Transverse colon (tissue), 4 donors: ENCODE measurements around the gene OAS2. TPM values are rescaled to one million over a fixed set of nuclear protein-coding genes. Genes with fewer than 3 reads are reported as not detected.
A peak's percentile ranks its signal among the peaks of the same experiment; 100 is the strongest.

Experiments
- DNase-seq: peaks from one replicate; pipeline ENCODE4 v3.0.0-alpha.2; 2019
- H3K27ac ChIP-seq, 4 donors: fragments of 200-600 bp; sonication (generic); 2 replicates each; pipeline ENCODE4 v1.5.1; 2016 to 2018; ENCODE audit warnings: inconsistent platforms in 4 of 4
- H3K27me3 ChIP-seq: fragments of 200-600 bp; sonication (generic); 2 replicates; pipeline ENCODE4 v1.5.1; 2017; ENCODE audit warnings: inconsistent platforms
- H3K36me3 ChIP-seq, 4 donors: fragments of 200-600 bp; sonication (generic); 2 replicates each; pipeline ENCODE4 v1.5.1; 2017 to 2019; ENCODE audit warnings: inconsistent platforms in 4 of 4
- H3K4me1 ChIP-seq, 4 donors: fragments of 200-600 bp; sonication (generic); 2 replicates each; pipeline ENCODE4 v1.5.1; 2017 to 2020; ENCODE audit warnings: inconsistent platforms in 4 of 4
- H3K4me3 ChIP-seq, 4 donors: fragments of 200-600 bp; sonication (generic); 1 replicate in 1 of 4; 2 replicates in 3 of 4; pipeline versions ENCODE4 v1.5.1 to v1.6.1; 2017 to 2019; ENCODE audit warnings: inconsistent platforms in 4 of 4
- H3K9me3 ChIP-seq, 2 donors: fragments of 200-600 bp; sonication (generic); 2 replicates each; pipeline ENCODE4 v1.5.1; 2017 to 2019; ENCODE audit warnings: inconsistent platforms in 2 of 2
- EP300 ChIP-seq: sonication (generic); formaldehyde crosslinking; IDR thresholded peaks from one replicate; pipeline ENCODE4 v1.6.1; 2017; ENCODE audit warnings: antibody characterized with exemption, low read depth
- POLR2A ChIP-seq: fragments of 450-650 bp; IDR thresholded peaks from one replicate; pipeline ENCODE4 v1.6.1; 2016; ENCODE audit warnings: antibody characterized with exemption, mild to moderate bottlenecking, moderate library complexity
- POLR2AphosphoS5 ChIP-seq, 3 donors: sonication (generic); formaldehyde crosslinking; IDR thresholded peaks; one replicate each; pipeline ENCODE4 v1.6.1; 2016; ENCODE audit warnings: antibody characterized with exemption in 3 of 3
- WGBS, 2 donors: methylation state at CpG; one replicate each; pipeline ENCODE4 v1.1.5; 2018; ENCODE audit warnings: low coverage in 1 of 2; 5-methylcytosine and 5-hydroxymethylcytosine counted together
- in situ Hi-C, 4 donors: fragments of 200-750 bp; cut with MboI; loops; one replicate each; pipeline versions ENCODE4 v1.15.0 to v1.15.1; 2017; ENCODE audit warnings: low sequenced_read_pairs in 3 of 4, low pct_ligation_motif_present in 1 of 4, low pct_unique_long_range_greater_than_20kb in 1 of 4
- intact Hi-C: fragments of 100-400 bp; cut with DNase I; formaldehyde crosslinking; loops from one replicate; pipeline ENCODE4 v1.15.1; 2023; ENCODE audit warnings: low total_unique reads
- total RNA-seq, 4 donors: library from RNA; depleted of rRNA; stranded (reverse); fragments of >200 nt; gene quantifications; one replicate each; pipeline ENCODE4 v1.1.0, GENCODE V29; 2016
- TF ChIP-seq, protein P1 (sequence below), 5 experiments: fragments of 200-600 bp in 3 of 5; fragments of 450-650 bp in 2 of 5; sonication (generic) in 3 of 5; IDR thresholded peaks; 1 replicate in 2 of 5; 2 replicates in 3 of 5; pipeline ENCODE4 v1.5.1; 2016 to 2017; ENCODE audit warnings: antibody characterized with exemption in 5 of 5, inconsistent platforms in 3 of 5, mild to moderate bottlenecking in 2 of 5, moderate library complexity in 1 of 5

The OAS2 gene
- total RNA-seq, 4 donors from 2014 or later: 2.0 to 5.1 (median 3.5) TPM

DNA sequence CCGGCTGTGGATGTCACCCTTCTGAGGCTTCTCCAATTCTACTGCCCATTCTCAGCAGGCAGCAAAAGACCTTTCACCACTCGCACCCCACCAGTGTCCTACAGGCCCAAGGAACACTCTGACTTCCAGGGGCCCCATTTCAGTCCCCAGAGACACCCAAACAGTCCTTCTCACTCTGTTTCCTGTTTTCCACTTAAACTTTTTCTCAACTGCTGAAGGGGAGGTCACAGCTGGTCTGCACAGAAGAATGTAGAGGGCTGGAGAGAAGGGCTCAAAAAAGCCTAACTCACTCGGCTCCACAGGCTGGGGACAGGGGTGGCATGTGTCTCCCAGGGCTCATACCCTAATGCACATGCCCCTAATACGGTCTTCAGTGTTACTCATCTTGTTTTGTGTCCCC is 74.0 kb downstream of the OAS2 start:
- Histone ChIP-seq H3K4me1 (peaks cover 0 to 12% (median 10%) of the 10 kb centered on the region in 4 donors), H3K36me3 (no peaks in the 10 kb centered on the region), H3K4me3 (no peak overlapping the region), H3K27me3 (peaks cover 35% of the 10 kb centered on the region), H3K27ac (no peak overlapping the region), H3K9me3 (no peaks in the 10 kb centered on the region)
- WGBS, 2 donors: 25 to 69% methylated on average over 1 to 4 of the region's 4 CpGs
- TF ChIP-seq, protein P1, sequence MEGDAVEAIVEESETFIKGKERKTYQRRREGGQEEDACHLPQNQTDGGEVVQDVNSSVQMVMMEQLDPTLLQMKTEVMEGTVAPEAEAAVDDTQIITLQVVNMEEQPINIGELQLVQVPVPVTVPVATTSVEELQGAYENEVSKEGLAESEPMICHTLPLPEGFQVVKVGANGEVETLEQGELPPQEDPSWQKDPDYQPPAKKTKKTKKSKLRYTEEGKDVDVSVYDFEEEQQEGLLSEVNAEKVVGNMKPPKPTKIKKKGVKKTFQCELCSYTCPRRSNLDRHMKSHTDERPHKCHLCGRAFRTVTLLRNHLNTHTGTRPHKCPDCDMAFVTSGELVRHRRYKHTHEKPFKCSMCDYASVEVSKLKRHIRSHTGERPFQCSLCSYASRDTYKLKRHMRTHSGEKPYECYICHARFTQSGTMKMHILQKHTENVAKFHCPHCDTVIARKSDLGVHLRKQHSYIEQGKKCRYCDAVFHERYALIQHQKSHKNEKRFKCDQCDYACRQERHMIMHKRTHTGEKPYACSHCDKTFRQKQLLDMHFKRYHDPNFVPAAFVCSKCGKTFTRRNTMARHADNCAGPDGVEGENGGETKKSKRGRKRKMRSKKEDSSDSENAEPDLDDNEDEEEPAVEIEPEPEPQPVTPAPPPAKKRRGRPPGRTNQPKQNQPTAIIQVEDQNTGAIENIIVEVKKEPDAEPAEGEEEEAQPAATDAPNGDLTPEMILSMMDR (IDR thresholded peaks at IDR 0.05): no peak
- TF ChIP-seq EP300: no peak
- no peak for TF ChIP-seq POLR2AphosphoS5 (IDR thresholded peaks at IDR 0.05)
- no peak for TF ChIP-seq POLR2A
- in situ Hi-C loops (no loop called here), intact Hi-C loops (loop anchor here (10.0 kb wide), 1 partner anchor 112 kb away; no protein-coding TSS in a partner anchor)
- DNase-seq: no peak

DNA sequence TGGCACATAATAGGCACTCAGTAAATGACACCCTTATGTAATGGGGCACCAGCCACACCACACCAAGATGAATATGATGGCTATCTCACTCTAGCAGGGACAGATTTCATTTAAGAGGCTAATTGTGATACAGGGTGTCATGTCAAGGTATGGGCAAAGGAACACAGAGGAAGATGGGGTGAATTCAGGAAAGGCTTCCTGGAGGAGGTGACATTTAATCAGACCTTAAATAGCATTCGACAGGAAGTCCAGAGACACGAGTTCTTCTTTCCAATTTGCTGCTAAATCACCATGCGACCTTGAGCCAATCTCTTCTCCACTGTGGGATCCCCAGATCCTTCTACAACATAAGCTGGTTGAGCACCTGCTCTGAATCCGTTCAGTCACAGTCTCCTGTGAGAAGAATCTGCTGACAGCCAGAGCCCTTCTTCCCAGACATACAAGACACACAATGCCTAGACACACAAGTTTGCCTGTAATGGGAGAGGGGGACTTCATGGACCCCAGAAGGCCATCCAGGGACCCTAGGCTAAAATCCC is 76.7 kb downstream of the OAS2 start:
- Histone ChIP-seq H3K36me3 (no peaks in the 10 kb centered on the region), H3K27me3 (peaks cover 48% of the 10 kb centered on the region), H3K27ac (no peak overlapping the region), H3K4me1 (peaks cover 0 to 15% (median 12%) of the 10 kb centered on the region in 4 donors), H3K4me3 (no peak overlapping the region), H3K9me3 (no peaks in the 10 kb centered on the region)
- 66 to 73% methylated on average over 3 to 4 of the region's 4 CpGs for WGBS, 2 donors
- DNase-seq: no peak
- TF ChIP-seq POLR2A: no peak
- TF ChIP-seq, protein P1 (IDR thresholded peaks at IDR 0.05): no peak
- intact Hi-C loops (loop anchor here (10.0 kb wide), 1 partner anchor 110 kb away; no protein-coding TSS in a partner anchor), in situ Hi-C loops (no loop called here)

DNA sequence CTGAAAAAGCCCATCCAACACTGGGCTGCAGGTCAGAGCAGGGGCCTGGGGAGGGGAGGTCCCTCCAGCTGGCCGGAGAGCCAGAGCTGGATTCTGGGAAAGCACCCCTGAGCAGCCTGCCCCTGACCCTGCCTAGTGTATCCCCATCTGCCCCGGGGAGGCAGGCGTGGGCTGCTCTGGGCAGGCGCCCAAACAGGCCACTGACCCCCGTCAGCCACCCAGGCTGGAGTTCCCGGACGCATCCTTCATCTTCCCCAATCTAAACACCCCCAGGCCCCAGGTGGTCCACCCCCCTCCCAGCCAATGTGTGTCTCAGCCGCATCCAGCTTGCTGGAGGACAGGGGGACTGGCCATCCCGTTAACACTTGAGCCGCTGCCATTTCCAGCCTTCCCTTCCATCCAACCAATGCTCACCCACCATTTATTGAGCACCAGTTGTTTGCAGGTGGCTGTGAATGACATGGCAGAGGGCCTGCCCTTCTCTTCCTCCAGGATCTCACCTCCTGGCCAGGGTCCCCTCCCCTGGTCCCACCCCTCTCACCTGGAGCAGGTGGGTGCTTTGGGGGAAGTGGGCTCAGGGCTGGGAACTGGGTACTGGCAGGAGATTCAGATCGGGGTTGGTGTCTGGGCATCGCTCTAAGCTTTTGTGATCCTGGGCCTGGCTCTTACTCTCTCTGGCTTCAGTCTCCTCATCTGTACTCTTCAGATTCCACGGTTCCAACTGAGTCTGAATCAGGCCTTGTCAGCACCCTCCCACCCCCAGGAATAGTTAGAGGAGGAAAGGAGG is 77.5 kb downstream of the OAS2 start:
- no peaks in the 10 kb centered on the region for H3K9me3 ChIP-seq
- H3K4me3 ChIP-seq: peak overlapping the region in 1 of 4 donors; percentile 56
- intact Hi-C loops: loop anchor here (10.0 kb wide), 1 partner anchor 109 kb away; no protein-coding TSS in a partner anchor
- DNase-seq: no peak
- H3K27me3 ChIP-seq: peaks cover 48% of the 10 kb centered on the region
- H3K27ac ChIP-seq: no peak overlapping the region
- in situ Hi-C loops: no loop called here
- 59% methylated on average over 13 of the region's 13 CpGs; no CpG with 5 or more reads in 1 of the 2 donors for WGBS, 2 donors
- H3K36me3 ChIP-seq: no peaks in the 10 kb centered on the region
- H3K4me1 ChIP-seq: peaks cover 0 to 15% (median 12%) of the 10 kb centered on the region in 4 donors
- TF ChIP-seq EP300: no peak

DNA sequence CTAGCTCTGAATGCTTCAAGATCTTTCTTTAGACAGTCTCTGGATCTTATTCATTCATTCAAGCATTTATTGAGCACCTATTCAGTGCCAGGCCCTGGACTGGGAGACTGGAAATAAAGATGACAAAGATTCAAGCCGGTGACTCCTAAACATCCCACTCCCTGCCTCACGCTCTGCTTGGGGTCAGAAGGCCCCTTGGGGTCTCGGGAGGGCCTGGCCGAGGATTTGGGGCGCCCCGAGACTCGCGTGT is 78.0 kb downstream of the OAS2 start:
- Histone ChIP-seq H3K36me3 (no peaks in the 10 kb centered on the region), H3K27me3 (peaks cover 48% of the 10 kb centered on the region), H3K9me3 (no peaks in the 10 kb centered on the region), H3K27ac (no peak overlapping the region), H3K4me1 (peaks cover 0 to 15% (median 12%) of the 10 kb centered on the region in 4 donors), H3K4me3 (peak overlapping the region; percentile 3 to 56 (median 34))
- intact Hi-C loops: loop anchor here (10.0 kb wide), 1 partner anchor 108 kb away; no protein-coding TSS in a partner anchor
- DNase-seq: no peak
- TF ChIP-seq POLR2A: no peak
- TF ChIP-seq, protein P1 (IDR thresholded peaks at IDR 0.05): no peak
- no peak for TF ChIP-seq EP300
- TF ChIP-seq POLR2AphosphoS5 (IDR thresholded peaks at IDR 0.05): no peak
- in situ Hi-C loops: no loop called here
- WGBS, 2 donors: 16% methylated on average over 8 of the region's 8 CpGs; no CpG with 5 or more reads in 1 of the 2 donors
